DOHH2 (cell line): ENCODE measurements around the gene ESYT1.

Experiments
- CTCF ChIP-seq: fragments of 200-600 bp; sonication (generic); IDR thresholded peaks from one replicate; pipeline ENCODE4 v1.5.1; 2014; ENCODE audit warnings: antibody characterized with exemption, mild to moderate bottlenecking, low read depth, low read length; ENCODE audit not compliant: poor library complexity, severe bottlenecking
- EZH2phosphoT487 ChIP-seq: fragments of 200-600 bp; sonication (generic); IDR thresholded peaks from 2 replicates; pipeline ENCODE4 v1.6.1; 2017; ENCODE audit warnings: borderline replicate concordance, mild to moderate bottlenecking, antibody characterized with exemption, low read length, moderate library complexity, mixed read lengths

DNA sequence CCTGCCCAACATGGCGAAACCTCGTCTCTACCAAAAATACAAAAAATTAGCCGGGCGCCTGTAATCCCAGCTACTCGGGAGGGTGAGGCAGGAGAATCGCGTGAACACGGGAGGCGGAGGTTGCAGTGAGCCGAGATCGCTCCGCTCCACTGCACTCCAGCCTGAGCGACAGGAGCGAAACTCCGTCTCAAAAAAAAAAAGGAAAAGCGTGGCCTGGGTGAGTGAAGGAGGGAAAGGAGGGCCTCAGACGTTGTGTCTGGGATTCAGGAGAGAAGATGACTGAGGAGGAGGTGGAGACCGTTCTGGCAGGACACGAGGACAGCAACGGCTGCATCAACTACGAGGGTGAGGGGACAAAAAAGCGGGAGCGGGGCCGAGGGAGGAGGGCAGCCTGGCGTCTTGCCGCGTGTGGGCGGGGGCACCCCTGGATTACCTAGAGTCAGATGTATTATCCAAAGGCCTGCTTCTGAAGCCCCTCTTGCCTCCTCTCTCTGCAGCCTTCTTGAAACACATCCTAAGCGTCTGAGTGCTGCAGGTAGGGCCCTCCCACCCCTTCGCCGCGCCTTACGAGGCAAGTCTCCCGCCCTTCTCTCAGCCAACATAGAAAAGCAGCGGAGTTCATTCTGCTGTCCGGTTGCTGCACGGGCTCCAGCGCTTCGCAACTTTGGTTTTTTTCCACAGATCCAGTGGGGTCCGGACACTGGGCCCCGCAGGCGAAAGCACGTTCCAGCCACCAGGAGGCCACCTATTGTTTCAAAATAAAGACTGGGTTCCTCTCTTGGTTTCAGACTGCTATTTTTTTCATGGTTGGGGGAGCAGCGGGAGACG is 29.3 kb downstream of the ESYT1 start:
- peak; percentile 43 for TF ChIP-seq CTCF
- no peak for TF ChIP-seq EZH2phosphoT487
